Transverse colon (tissue), 4 donors: ENCODE measurements around the gene CD8B2. TPM values are rescaled to one million over a fixed set of nuclear protein-coding genes. Genes with fewer than 3 reads are reported as not detected.
A peak's percentile ranks its signal among the peaks of the same experiment; 100 is the strongest.
"Not testable (repeated sequence)": the region's sequence is repeated elsewhere in the genome, so short reads cannot be mapped to it uniquely, and the experiment has no call there.

Source experiments
- DNase-seq: peaks from one replicate; pipeline ENCODE4 v3.0.0-alpha.2; 2019
- H3K27ac ChIP-seq, 4 donors: fragments of 200-600 bp; sonication (generic); 2 replicates each; pipeline ENCODE4 v1.5.1; 2016 to 2018; ENCODE audit warnings: inconsistent platforms in 4 of 4
- H3K27me3 ChIP-seq: fragments of 200-600 bp; sonication (generic); 2 replicates; pipeline ENCODE4 v1.5.1; 2017; ENCODE audit warnings: inconsistent platforms
- H3K36me3 ChIP-seq, 4 donors: fragments of 200-600 bp; sonication (generic); 2 replicates each; pipeline ENCODE4 v1.5.1; 2017 to 2019; ENCODE audit warnings: inconsistent platforms in 4 of 4
- H3K4me1 ChIP-seq, 4 donors: fragments of 200-600 bp; sonication (generic); 2 replicates each; pipeline ENCODE4 v1.5.1; 2017 to 2020; ENCODE audit warnings: inconsistent platforms in 4 of 4
- H3K4me3 ChIP-seq, 4 donors: fragments of 200-600 bp; sonication (generic); 1 replicate in 1 of 4; 2 replicates in 3 of 4; pipeline versions ENCODE4 v1.5.1 to v1.6.1; 2017 to 2019; ENCODE audit warnings: inconsistent platforms in 4 of 4
- H3K9me3 ChIP-seq, 2 donors: fragments of 200-600 bp; sonication (generic); 2 replicates each; pipeline ENCODE4 v1.5.1; 2017 to 2019; ENCODE audit warnings: inconsistent platforms in 2 of 2
- WGBS, 2 donors: methylation state at CpG; one replicate each; pipeline ENCODE4 v1.1.5; 2018; ENCODE audit warnings: low coverage in 1 of 2; 5-methylcytosine and 5-hydroxymethylcytosine counted together
- in situ Hi-C, 4 donors: fragments of 200-750 bp; cut with MboI; loops; one replicate each; pipeline versions ENCODE4 v1.15.0 to v1.15.1; 2017; ENCODE audit warnings: low sequenced_read_pairs in 3 of 4, low pct_ligation_motif_present in 1 of 4, low pct_unique_long_range_greater_than_20kb in 1 of 4
- intact Hi-C: fragments of 100-400 bp; cut with DNase I; formaldehyde crosslinking; loops from one replicate; pipeline ENCODE4 v1.15.1; 2023; ENCODE audit warnings: low total_unique reads
- total RNA-seq, 4 donors: library from RNA; depleted of rRNA; stranded (reverse); fragments of >200 nt; gene quantifications; one replicate each; pipeline ENCODE4 v1.1.0, GENCODE V29; 2016

CD8B2 gene
- total RNA-seq, 4 donors from 2014 or later: not detected

DNA sequence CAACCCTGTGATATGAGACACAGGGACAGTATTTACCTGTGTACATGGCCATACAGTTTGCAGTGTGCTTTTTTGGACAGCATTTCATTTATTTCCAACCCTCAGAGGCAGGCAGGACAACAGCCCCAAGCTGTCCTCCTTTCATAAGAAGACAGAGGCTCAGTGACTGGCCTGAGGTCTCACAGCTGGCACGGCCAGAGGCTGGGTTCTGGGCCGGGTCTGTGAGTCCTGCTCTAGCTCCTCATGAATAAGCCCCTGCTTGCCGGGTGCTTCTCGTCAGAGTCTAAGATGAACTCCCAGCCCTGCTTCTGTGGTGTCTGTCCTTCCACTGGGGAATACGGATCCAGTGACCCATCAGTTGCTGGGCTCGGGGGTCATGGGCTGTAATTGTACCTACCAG, 2.5 kb downstream of the CD8B2 start:
- H3K27me3 ChIP-seq: peaks cover 12% of the 10 kb centered on the region
- H3K9me3 ChIP-seq, in situ Hi-C loops, H3K27ac ChIP-seq, H3K36me3 ChIP-seq, DNase-seq, H3K4me1 ChIP-seq, H3K4me3 ChIP-seq, intact Hi-C loops: not testable (repeated sequence)
- WGBS, 2 donors: 76% methylated on average over 6 of the region's 6 CpGs; no CpG with 5 or more reads in 1 of the 2 donors

- in situ Hi-C loops, H3K4me1 ChIP-seq, H3K27ac ChIP-seq, H3K4me3 ChIP-seq, DNase-seq, H3K27me3 ChIP-seq, intact Hi-C loops, H3K9me3 ChIP-seq, H3K36me3 ChIP-seq: not testable (repeated sequence)
- WGBS, 2 donors: 77% methylated on average over 6 of the region's 6 CpGs; no CpG with 5 or more reads in 1 of the 2 donors
These were observed 5.2 kb downstream of the CD8B2 start for GRCh38 chr2:106492399-106492798.

GRCh38 chr2:106492913-106493312, 5.7 kb downstream of the CD8B2 start:
- intact Hi-C loops, H3K36me3 ChIP-seq, H3K4me3 ChIP-seq, H3K4me1 ChIP-seq, H3K27me3 ChIP-seq, DNase-seq, H3K9me3 ChIP-seq, H3K27ac ChIP-seq, in situ Hi-C loops: not testable (repeated sequence)
- WGBS, 2 donors: 40 to 68% methylated on average over 4 to 6 of the region's 6 CpGs

GRCh38 chr2:106498549-106498948, 11.4 kb downstream of the CD8B2 start:
- intact Hi-C loops, in situ Hi-C loops: not testable (repeated sequence)
- 93% methylated on average over 1 of the region's 1 CpG; no CpG with 5 or more reads in 1 of the 2 donors for WGBS, 2 donors

DNA sequence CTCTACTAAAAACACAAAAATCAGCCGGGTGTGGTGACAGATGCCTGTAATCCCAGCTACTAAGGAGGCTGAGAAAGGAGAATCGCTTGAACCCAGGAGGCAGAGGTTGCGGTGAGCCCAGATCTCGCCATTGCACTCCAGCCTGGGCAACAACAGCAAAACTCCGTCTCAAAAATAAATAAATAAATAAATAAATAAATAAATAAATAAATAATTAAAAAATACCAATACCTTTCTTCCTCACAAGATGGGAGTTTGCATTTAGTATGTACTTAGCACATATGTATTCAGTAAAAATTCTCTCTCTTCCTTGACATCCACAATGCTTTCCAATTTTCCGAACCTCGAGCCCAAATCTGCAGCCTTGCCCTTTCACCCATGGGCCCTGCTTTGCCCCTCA, 13.2 kb downstream of the CD8B2 start:
- H3K27me3 ChIP-seq, H3K4me1 ChIP-seq, H3K27ac ChIP-seq, H3K4me3 ChIP-seq, DNase-seq, in situ Hi-C loops, H3K36me3 ChIP-seq, H3K9me3 ChIP-seq, intact Hi-C loops: not testable (repeated sequence)
- WGBS, 2 donors: 90 to 95% methylated on average over 3 to 6 of the region's 7 CpGs

More at GRCh38 chr2:106498549-106498948, 11.4 kb downstream of the CD8B2 start:
- DNase-seq, H3K4me1 ChIP-seq, H3K36me3 ChIP-seq, H3K4me3 ChIP-seq, H3K27me3 ChIP-seq, H3K9me3 ChIP-seq, H3K27ac ChIP-seq: not testable (repeated sequence)

DNA sequence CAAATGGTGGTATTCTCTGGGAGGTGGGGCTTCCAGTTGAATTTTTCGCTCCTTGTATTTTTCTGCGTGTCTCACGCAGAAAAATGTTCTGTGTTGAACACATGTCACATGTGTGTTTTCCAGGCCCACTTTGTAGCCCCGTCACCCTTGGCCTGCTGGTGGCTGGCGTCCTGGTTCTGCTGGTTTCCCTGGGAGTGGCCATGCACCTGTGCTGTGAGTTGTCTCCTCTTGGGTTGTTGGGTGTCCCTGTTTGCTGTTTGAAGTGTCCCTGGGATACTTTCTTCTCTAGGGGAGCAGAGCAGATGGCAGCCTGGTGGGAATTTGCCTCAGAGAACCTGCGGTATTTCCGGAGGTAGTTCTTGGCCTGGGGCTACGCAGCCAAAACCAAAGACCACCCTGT, 15.2 kb downstream of the CD8B2 start:
- H3K27me3 ChIP-seq, intact Hi-C loops, H3K9me3 ChIP-seq, DNase-seq, H3K27ac ChIP-seq, H3K4me1 ChIP-seq, H3K4me3 ChIP-seq, in situ Hi-C loops, H3K36me3 ChIP-seq: not testable (repeated sequence)
- 87% methylated on average over 7 of the region's 8 CpGs; no CpG with 5 or more reads in 1 of the 2 donors for WGBS, 2 donors

DNA sequence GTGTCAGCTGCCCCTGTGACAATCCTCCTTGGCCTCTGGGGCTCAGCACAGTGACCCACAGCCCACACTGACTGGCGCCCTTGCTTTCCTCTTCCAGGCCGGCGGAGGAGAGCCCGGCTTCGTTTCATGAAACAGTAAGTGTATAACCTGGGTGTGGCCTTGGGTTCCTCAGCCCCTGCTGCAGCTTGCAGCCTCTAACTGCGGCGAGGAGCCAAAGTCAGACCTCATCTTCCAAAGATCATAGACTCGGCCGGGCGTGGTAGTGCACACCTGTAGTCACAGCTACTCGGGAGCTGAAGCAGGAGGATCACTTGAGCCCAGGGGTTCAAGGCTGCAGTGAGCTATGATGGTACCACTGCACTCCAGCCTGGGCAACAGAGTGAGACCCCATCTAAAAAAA, 17.0 kb downstream of the CD8B2 start:
- H3K36me3 ChIP-seq, H3K27me3 ChIP-seq, H3K27ac ChIP-seq, H3K4me3 ChIP-seq, H3K9me3 ChIP-seq, intact Hi-C loops, in situ Hi-C loops, H3K4me1 ChIP-seq: not testable (repeated sequence)
- WGBS, 2 donors: 56% methylated on average over 6 of the region's 11 CpGs; no CpG with 5 or more reads in 1 of the 2 donors
- peak; percentile 50 for DNase-seq

DNA sequence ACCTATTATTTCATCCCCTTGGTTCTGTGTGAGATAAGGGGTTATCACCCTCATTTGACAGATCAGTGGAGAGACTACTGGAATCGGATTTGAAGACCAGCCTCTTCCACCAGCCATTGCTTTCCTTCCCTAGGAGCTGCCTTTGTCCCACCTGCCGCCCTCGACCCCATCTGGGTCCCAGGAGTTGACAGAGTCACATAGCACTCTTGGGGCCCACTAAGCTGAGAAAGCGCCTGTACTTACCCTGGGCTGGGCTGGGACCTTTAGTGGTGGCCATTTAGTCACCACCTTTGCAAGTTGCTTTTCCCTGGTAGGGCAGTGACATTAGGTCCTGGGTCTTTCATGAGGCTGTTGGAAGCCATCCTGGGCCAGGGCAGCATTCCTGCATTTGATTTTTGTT, 17.6 kb downstream of the CD8B2 start:
- DNase-seq, H3K36me3 ChIP-seq, H3K4me3 ChIP-seq, H3K9me3 ChIP-seq, H3K27me3 ChIP-seq, intact Hi-C loops, H3K4me1 ChIP-seq, in situ Hi-C loops, H3K27ac ChIP-seq: not testable (repeated sequence)
- WGBS, 2 donors: 84% methylated on average over 4 of the region's 4 CpGs; no CpG with 5 or more reads in 1 of the 2 donors

GRCh38 chr2:106506002-106506687, 19.0 kb downstream of the CD8B2 start:
- H3K4me1 ChIP-seq, intact Hi-C loops, H3K27ac ChIP-seq, H3K4me3 ChIP-seq, in situ Hi-C loops, H3K36me3 ChIP-seq, H3K9me3 ChIP-seq, H3K27me3 ChIP-seq, DNase-seq: not testable (repeated sequence)
- WGBS, 2 donors: 66% methylated on average over 7 of the region's 9 CpGs; no CpG with 5 or more reads in 1 of the 2 donors

GRCh38 chr2:106508660-106509373, 21.7 kb downstream of the CD8B2 start:
- H3K9me3 ChIP-seq, H3K27me3 ChIP-seq, H3K27ac ChIP-seq, H3K36me3 ChIP-seq, DNase-seq, H3K4me3 ChIP-seq, in situ Hi-C loops, H3K4me1 ChIP-seq, intact Hi-C loops: not testable (repeated sequence)
- 75% methylated on average over 9 of the region's 11 CpGs; no CpG with 5 or more reads in 1 of the 2 donors for WGBS, 2 donors

DNA sequence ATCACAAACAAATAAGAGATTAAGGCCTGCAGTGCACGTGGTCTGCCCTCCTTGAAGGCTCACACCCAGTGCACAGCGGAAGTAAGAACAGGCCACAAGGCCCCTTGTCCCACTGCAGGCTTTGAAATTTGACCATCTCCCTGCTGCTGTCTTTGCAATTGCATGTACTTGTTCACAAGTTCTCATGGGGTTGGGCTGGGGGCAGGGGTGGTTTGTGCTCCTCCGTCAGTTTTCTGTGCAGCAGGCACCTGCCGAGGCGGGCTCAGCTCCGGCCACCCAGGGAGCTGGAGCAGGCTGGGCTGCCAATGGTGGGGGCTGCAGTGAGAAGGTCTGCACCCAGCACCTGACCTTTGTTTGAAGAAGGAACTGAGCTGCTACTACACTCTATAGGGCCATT, 22.2 kb downstream of the CD8B2 start:
- H3K36me3 ChIP-seq, H3K4me3 ChIP-seq, H3K27ac ChIP-seq, H3K9me3 ChIP-seq, intact Hi-C loops, H3K4me1 ChIP-seq, DNase-seq, in situ Hi-C loops, H3K27me3 ChIP-seq: not testable (repeated sequence)
- 81% methylated on average over 2 of the region's 6 CpGs; no CpG with 5 or more reads in 1 of the 2 donors for WGBS, 2 donors
